T-helper 1 cell treated with Interleukin-12 subunit alpha and Interleukin-12 subunit beta and Interleukin-4 antibody, amounts not matched to agents 30 μg/mL and 1 μg/mL, for 36 hours (primary cell): ENCODE results near the gene SCAMP4.

Experiments
- H3K27ac Mint-ChIP-seq: one replicate; pipeline ENCODE4 v1.8.0; 2021; ENCODE audit warnings: mild to moderate bottlenecking, mixed read lengths
- H3K27me3 Mint-ChIP-seq: one replicate; pipeline ENCODE4 v1.8.0; 2021; ENCODE audit warnings: low read depth, mixed read lengths
- H3K36me3 Mint-ChIP-seq: one replicate; pipeline ENCODE4 v1.8.0; 2021; ENCODE audit warnings: low read depth, mixed read lengths
- H3K4me1 Mint-ChIP-seq: one replicate; pipeline ENCODE4 v1.8.0; 2021; ENCODE audit warnings: low read depth, mixed read lengths
- H3K4me3 Mint-ChIP-seq: one replicate; pipeline ENCODE4 v1.8.0; 2021; ENCODE audit warnings: mild to moderate bottlenecking, moderate library complexity, mixed read lengths
- H3K9me3 Mint-ChIP-seq: one replicate; pipeline ENCODE4 v1.8.0; 2021; ENCODE audit warnings: mixed read lengths

SCAMP4 gene

DNA sequence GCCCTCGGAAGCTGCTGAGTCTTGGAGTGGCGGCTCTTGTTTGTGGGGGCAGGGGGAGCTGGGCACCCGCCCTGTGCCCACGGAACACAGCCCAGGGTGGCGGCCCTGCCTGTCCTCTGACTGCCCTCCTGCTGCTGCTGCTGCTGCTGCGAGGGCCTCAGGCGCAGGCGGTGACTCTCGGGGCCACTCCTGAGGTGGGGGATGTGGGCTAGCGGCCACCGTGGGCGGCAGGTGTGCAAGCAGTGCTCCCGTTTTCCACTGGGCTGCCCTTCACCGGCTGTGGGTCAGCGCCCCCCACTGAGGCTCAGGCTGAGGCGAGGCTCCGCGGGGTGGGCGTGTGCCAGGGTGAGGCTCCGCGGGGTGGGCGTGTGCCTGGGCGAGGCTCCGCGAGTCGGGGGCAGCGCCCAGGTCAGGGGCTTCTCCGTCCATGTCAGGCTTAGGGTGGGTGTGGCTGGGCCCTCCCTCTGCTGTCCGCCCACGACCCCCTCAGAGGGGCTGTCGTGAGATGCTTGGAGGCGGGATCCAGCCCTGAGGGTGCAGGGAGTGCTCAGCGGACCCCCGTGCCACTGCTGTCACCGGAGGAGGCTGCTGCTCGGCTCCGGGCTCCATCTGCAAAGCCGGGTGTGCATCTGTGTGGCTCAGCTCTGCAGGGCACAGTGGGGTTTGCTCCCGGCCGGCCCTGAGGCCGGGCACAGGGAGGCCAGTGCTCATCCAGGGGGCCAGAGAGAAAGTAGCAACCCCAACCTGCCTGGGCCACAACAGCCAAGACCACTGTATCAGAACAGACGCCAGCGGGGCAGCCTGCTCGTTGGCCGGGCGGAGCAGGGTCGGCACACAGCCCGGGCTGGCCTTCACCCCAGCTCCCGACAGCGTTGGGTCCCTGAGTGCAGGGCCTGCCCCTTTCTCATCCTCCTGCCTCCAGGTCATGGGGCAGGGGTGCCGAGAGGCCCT, 50.2 kb downstream of the SCAMP4 start:
- no peaks in the 10 kb centered on the region for H3K27me3 Mint-ChIP-seq
- no peak overlapping the region for H3K27ac Mint-ChIP-seq
- peaks cover 4% of the 10 kb centered on the region for H3K36me3 Mint-ChIP-seq
- no peaks in the 10 kb centered on the region for H3K4me1 Mint-ChIP-seq
- no peak overlapping the region for H3K4me3 Mint-ChIP-seq
- H3K9me3 Mint-ChIP-seq = no peaks in the 10 kb centered on the region

DNA sequence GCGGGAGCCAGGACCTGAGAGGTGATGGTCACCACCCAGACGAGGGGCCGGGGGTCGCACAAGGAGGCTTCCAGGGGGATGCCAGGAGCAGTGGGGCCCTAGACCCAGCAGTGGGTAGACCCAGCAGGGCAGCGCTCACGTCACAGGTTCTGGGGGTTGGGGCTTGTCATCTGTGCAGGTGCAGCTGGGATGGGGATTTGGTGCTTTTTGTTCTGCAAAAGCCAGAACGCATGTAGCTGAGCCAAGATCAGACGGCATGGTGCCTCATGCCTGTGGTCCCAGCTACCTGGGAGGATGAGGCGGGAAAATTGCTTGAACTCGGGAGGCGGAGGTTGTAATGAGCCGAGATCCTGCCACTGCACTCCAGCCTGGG, 50.9 kb downstream of the SCAMP4 start:
- H3K27ac Mint-ChIP-seq = no peak overlapping the region
- no peak overlapping the region for H3K4me3 Mint-ChIP-seq
- no peaks in the 10 kb centered on the region for H3K9me3 Mint-ChIP-seq
- no peaks in the 10 kb centered on the region for H3K4me1 Mint-ChIP-seq
- H3K36me3 Mint-ChIP-seq = peaks cover 4% of the 10 kb centered on the region
- H3K27me3 Mint-ChIP-seq = no peaks in the 10 kb centered on the region

DNA sequence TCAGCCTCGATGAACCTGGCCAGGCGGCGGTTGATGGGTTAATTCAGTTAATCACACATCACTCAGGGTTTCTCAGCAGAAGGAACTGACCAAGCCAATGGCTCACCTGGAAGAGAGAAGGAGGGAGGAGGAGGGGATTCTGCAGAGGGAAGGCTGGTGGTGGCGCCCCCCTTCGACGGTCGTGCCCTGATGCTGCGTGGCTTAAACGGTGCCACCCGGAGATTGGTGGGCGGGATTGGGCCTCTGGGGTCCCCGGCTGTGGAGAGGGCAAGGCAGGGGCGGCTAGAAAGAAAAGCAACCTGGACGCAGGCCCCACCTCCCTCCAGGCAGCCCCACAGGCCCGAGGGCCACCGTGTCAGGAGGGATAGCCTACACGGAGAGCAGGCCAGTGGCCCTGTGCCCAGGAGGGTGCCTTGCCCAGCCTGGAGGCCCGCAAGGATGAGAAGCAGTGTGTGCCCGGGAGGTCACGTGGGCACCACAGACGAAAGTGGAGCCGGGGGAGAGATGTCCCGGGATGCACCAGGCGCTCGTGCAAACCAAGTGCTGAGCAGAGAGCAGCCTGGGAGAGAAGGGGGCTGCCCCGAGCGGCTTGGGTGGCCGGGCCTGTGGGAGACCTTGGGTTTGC, 51.8 kb downstream of the SCAMP4 start:
- Mint-ChIP-seq H3K27ac (no peak overlapping the region), H3K4me1 (no peaks in the 10 kb centered on the region), H3K36me3 (peaks cover 4% of the 10 kb centered on the region), H3K27me3 (no peaks in the 10 kb centered on the region), H3K4me3 (no peak overlapping the region), H3K9me3 (no peaks in the 10 kb centered on the region)

DNA sequence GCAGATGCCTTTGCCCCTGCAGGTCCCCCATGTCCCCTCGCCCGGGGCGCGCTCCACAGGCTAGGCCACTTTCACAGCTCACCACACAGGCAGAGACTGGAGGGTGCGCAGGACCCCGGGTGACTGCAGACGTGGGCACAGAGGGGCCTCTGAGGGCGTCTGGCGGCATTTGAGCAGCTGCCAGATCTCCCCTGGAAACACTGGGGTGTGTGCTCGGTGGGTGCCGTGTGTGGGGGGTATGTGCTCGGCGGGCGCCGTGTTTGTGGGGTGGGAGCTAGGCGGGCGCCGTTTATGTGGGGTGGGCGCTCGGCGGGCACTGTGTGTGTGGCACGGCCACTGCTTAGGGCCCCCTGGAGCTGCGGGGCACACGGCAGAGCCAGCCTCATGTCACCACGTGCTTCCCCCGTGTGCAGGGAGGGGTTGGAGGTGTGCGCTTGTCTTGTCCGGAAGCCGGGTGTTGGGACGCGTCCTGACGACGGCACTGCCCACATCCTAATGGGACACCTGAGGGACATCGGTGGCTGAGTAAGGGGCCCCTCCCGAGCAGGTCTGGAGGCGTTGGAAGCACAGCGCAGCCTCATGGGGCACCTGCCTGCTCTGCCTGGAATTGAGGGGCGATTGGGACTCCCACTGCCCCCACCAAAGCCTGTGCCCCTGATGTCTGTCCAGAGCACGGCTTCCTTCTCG, 52.5 kb downstream of the SCAMP4 start:
- H3K4me1 Mint-ChIP-seq = no peaks in the 10 kb centered on the region
- H3K4me3 Mint-ChIP-seq = no peak overlapping the region
- H3K27ac Mint-ChIP-seq = no peak overlapping the region
- no peaks in the 10 kb centered on the region for H3K27me3 Mint-ChIP-seq
- no peaks in the 10 kb centered on the region for H3K9me3 Mint-ChIP-seq
- peaks cover 1% of the 10 kb centered on the region for H3K36me3 Mint-ChIP-seq

DNA sequence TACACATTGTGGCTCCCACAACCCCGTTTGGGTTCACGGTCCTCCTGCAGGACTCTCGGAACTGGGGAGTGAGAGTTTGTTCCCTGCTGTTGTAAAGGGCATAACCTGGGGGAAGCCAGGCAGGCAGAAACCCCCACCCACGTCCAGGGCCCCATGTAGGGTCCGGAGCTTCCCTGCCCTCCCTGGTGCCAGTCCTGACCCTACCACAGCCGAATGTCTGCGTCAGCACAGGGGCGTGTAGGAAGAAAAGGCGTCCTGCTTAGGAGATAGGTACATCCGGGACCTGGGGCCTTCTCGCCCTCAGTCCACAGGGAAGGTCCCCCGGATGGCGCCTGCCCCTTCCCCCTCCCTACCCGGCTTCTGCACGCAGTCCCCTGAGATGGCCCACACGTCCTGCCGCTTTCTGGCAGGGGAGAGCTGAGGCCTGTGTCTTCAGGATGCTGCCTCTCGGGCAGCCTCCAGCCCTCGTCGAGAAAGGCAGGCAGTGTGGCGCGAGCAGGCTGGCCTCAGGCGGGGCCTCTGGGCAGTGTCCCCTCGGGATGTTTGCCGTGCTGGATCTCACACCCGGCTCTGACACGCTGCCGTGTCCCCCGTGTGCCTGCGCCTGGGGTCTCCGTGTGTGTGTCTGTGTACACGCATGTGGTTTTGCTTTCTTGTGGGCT, 54.9 kb downstream of the SCAMP4 start:
- no peaks in the 10 kb centered on the region for H3K9me3 Mint-ChIP-seq
- no peak overlapping the region for H3K27ac Mint-ChIP-seq

DNA sequence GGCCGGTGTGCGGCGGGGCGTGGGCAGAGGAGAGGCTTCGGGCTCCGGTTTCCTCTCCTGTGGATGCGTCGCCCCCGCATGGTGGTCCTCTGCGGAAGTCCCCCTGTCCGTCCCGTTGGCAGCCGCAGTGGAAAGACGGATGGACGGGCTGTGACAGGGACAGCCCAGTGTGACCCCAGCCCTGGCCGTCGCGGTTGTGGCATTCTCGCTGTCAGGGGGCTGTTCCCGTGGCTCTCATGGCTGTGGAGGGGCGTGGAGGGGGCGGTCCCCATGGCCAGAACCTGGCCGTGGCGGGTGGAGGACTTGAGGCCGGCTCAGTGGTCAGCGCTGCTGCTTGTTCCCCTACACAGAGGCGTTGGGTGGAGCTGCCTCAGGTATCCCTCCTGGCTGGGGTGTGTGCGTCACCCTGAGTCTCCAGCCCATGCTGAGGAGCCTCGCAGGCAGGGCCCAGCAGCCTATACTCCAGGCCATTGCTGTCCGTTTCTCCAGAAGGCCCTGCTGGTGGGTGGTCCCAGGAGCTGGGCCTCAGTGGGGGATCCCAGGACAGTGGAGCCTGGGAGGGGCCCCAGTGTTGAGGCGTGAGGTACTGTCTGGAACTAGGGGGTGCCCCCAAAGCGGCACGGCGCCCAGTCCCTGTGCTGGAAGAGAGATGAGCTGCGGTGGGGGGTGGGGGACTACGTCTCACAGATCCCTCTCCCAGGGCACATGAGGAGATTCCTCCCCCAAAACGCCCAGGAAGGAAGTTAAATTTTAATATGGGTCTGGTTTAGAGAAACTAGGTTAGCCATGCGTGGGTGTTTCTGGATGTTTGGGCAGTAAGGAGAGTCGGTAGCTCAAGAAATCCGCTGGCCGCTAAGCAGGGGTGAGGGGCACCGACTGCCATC, 56.0 kb downstream of the SCAMP4 start:
- Mint-ChIP-seq H3K36me3 (peaks cover 5% of the 10 kb centered on the region), H3K27ac (no peak overlapping the region), H3K9me3 (no peaks in the 10 kb centered on the region), H3K27me3 (no peaks in the 10 kb centered on the region), H3K4me1 (peaks cover 4% of the 10 kb centered on the region), H3K4me3 (no peak overlapping the region)

More for the DNA sequence above, 54.9 kb downstream of the SCAMP4 start:
- H3K4me1 Mint-ChIP-seq = no peaks in the 10 kb centered on the region
- peaks cover 1% of the 10 kb centered on the region for H3K36me3 Mint-ChIP-seq
- H3K4me3 Mint-ChIP-seq = no peak overlapping the region
- H3K27me3 Mint-ChIP-seq = no peaks in the 10 kb centered on the region

DNA sequence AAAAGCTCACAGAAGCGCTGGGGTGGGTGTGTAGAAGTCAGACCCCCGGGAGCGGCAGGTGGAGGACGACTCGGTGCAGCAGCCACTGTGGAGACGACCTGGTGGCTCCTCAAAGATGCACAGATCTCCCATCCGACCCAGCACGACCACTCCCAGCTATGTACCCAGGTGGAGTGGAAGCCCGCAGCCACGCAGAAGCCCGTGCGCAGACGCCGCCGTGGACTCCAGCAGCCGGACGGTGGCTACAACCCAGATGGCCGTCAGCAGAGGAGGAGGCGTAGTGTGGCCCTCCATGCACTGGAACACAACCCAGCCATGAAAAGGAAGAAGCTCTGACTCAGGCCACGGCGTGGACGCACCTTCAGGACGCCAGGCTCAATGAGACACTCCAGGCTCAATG, 57.5 kb downstream of the SCAMP4 start:
- Mint-ChIP-seq H3K4me3 (no peak overlapping the region), H3K27ac (no peak overlapping the region), H3K36me3 (peaks cover 5% of the 10 kb centered on the region), H3K9me3 (no peaks in the 10 kb centered on the region), H3K27me3 (no peaks in the 10 kb centered on the region), H3K4me1 (peaks cover 13% of the 10 kb centered on the region)

DNA sequence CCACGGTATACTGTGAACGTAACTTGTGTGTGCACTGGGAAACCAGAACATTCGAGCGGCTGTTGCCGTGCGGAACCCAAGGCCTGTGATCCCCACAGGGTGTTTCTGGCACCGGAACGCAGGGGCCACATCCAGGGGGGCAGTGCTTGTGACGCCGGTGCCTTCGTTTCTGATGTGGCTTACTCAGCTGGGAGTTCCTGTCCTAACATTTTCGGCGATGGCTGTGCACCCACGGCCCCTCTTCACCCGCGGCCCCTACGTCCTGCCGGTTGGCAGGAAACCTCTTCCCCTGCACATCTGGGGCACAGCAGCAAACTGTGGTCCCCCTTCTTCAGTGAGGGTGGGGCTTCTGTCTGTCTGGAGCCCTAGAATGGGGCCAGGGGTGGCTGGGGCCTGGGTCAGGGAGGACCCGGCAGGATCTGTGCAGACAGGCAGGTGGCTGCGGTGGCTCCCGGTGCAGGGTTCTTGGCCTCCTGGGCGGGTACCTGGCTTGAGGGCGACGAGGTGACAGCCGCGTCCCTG, 61.9 kb downstream of the SCAMP4 start:
- H3K27ac Mint-ChIP-seq = no peak overlapping the region
- H3K9me3 Mint-ChIP-seq = no peaks in the 10 kb centered on the region
- H3K4me3 Mint-ChIP-seq = no peak overlapping the region
- no peaks in the 10 kb centered on the region for H3K27me3 Mint-ChIP-seq
- peaks cover 13% of the 10 kb centered on the region for H3K4me1 Mint-ChIP-seq
- peaks cover 7% of the 10 kb centered on the region for H3K36me3 Mint-ChIP-seq

DNA sequence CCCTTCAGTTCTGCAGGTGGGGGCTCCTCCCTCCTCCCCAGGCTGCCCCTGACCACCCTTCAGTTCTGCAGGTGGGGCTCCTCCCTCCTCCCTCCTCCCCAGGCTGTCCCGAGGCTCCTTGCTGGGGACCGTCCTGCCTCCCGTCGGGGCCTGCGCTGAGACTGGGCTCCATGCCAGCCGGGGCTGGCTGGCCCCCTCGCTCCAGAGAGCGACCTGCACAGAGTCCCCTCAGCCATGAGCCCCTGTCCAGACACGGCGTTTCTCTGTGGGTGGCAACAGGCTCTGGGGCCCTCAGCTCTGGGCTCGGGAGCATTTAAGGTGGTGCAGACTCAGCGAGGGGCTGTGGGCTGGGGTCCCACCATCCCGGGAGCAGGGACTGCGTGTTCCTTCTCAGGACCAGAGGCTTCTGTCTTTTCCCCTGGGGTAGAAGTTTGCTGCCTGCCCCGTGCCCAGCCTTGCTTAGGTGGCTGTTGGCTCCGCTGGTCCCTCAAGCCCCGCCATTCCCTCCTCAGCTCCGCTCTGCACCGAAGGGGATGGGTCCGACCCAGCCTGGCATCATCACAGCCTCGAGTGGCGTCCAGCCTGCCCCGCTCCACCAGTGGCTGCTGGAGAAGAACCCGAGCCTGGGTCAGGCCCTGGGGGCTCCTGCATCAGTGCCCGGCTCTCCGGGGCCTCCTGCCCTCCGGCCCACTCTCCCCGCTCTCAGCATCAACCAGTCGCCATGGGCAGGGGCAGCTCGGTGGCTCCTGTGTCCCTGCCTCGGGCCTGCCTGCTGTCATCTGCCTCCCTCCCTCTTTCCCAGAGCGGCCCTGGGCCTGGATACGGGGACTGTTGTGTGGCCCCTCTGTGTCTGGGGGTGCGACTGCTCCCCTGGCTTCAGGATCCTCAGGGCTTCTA, 63.3 kb downstream of the SCAMP4 start:
- no peak overlapping the region for H3K27ac Mint-ChIP-seq
- no peak overlapping the region for H3K4me3 Mint-ChIP-seq
- H3K9me3 Mint-ChIP-seq = no peaks in the 10 kb centered on the region
- peaks cover 18% of the 10 kb centered on the region for H3K4me1 Mint-ChIP-seq
- no peaks in the 10 kb centered on the region for H3K27me3 Mint-ChIP-seq
- peaks cover 5% of the 10 kb centered on the region for H3K36me3 Mint-ChIP-seq

DNA sequence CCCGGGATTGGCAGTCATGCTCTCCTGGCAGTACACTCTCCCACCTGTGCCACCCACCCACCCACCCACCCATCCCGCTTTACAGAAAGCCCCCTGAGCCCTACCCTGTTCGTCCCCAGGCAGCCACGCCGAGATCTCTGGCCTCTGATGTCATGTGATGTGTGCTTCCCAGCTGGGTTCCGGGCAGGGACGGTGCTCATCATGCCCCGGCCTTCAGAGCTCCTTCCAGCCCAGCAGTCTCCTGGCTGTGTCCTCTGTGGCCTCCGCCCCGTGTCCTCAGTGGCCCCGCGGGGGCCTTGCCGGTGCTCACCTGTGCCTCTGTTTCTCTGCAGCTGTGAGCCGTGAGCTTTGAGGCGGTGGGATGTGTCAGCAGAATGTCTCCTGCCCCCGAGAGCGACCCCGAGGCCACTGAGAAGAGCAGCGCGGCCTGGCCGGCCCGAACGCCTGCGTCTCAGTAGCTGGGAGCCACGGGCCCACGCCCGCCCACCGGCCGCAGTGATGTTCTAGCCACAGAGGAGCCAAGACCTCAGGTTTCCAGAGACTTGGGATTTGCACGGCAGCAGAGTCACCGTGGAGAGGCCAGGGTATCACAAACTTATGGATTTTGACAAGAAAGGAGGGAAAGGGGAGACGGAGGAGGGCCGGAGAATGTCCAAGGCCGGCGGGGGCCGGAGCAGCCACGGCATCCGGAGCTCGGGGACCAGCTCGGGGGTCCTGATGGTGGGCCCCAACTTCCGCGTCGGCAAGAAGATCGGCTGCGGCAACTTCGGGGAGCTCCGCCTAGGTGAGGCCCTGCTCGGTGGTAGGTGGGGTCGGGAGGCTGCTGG, 64.2 kb downstream of the SCAMP4 start:
- Mint-ChIP-seq H3K4me3 (no peak overlapping the region), H3K4me1 (peaks cover 19% of the 10 kb centered on the region), H3K9me3 (no peaks in the 10 kb centered on the region), H3K27ac (peak overlapping the region; percentile 49), H3K36me3 (peaks cover 5% of the 10 kb centered on the region), H3K27me3 (no peaks in the 10 kb centered on the region)

DNA sequence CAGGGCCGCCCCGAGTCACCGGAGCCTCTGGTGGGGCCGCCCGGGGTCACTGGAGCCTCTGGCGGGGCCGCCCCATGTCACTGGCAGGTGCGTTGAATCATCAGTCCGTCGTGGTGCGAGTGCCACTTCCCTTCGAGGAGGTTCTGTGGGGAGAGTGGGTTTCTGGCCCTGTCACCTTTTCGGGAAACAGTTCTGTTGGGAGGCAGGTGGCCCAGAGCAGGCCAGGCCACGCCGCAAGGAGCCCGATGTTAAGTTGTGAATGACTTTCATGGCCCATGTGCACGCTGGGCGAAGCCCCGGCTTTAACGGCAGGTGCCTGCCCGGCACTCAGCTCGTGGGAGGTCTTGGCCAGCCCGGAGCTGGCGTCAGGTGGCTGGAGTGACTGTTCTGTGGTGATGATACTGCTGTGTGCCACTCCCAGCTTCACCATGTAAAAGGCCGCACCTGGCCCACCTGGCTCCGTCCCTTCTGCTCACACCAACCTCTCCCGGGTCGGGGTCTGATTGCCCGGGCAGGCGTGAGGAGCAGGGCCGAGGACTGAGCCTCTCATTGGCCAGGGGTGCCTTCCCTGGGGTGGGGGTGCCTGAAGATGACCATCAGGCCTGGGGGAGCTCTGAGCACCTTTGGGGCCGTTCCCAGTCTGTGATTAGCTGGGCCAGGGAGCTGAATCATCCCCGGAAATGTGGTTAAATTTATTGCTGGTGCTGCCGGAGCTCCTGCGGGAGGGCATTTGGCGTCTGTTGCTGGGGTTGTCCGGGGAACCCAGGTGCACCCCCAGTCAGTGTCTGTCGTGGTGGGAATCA, 65.0 kb downstream of the SCAMP4 start:
- Mint-ChIP-seq H3K27ac (no peak overlapping the region), H3K4me1 (peaks cover 19% of the 10 kb centered on the region), H3K9me3 (no peaks in the 10 kb centered on the region), H3K4me3 (no peak overlapping the region), H3K27me3 (no peaks in the 10 kb centered on the region), H3K36me3 (peaks cover 5% of the 10 kb centered on the region)
